ENCODE data around the gene AGPAT4. TPM values are rescaled to one million over a fixed set of nuclear protein-coding genes. Genes with fewer than 3 reads are reported as not detected.
A peak's percentile ranks its signal among the peaks of the same experiment; 100 is the strongest.

AGPAT4 gene
- total RNA-seq, 4 donors from 2014 or later = 7.2 to 20.2 (median 12.5) TPM

DNA sequence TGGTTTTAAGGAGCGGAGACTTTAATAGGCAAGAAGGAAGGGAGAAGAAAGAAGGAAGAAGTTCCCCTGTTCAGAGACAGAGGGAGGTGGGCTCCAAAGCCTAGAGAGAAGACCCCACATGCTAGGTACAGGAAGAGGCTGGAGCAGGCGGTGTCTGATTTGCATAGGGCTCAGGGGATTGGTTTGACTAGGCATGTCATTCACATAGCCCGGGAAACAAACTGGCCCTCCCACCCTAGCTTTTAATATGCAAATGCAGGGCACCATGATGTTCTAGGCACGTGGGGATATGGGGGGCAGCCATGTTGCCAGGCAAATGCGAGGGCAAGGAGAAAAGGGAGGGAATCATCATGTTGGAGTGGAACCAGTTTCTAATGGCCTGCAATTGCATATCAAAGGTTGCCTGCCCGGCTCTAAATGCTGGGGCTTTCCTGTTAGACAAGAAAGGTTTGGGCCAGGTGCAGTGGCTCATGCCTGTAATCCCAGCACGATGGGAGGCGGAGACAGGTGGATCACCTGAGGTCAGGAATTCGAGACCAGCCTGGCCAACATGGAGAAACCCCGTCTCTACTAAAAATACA, 34.3 kb upstream of the AGPAT4 start:
- no peak for DNase-seq (ENCODE audit: low spot score)
- ATAC-seq (ENCODE audit: low FRiP score) = no peak
- TF ChIP-seq CTCF (IDR thresholded peaks at IDR 0.05) = no peak

GRCh38 chr6:161305860-161306259, 32.0 kb upstream of the AGPAT4 start:
- DNase-seq (ENCODE audit: low spot score) = no peak

GRCh38 chr6:161303628-161304340, 29.9 kb upstream of the AGPAT4 start:
- DNase-seq (ENCODE audit: low spot score) (no peak), ATAC-seq (ENCODE audit: low FRiP score) (peak; percentile 45)
- TF ChIP-seq CTCF (IDR thresholded peaks at IDR 0.05) = no peak

More at GRCh38 chr6:161305860-161306259, 32.0 kb upstream of the AGPAT4 start:
- ATAC-seq (ENCODE audit: low FRiP score) = no peak
- TF ChIP-seq CTCF (IDR thresholded peaks at IDR 0.05) = no peak

DNA sequence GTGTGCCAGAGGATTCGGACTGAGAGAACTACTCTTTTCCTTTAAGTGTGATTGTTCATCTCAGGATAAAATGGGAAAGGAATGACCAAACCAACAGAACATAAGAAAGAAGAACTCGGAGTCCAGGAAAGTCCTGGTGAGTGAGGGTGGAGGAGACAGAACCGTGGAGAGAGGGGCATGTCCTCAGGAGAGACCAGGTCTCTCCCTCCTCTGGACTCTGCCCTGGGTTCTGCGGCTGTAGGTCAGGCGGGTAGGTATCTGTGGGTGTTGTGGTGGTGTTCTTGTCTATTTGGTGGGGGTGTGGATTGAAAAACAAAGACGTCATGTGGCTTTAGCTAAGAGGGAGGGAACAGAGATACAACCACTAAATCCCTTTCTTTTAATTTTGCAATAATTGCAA, 29.1 kb upstream of the AGPAT4 start:
- TF ChIP-seq CTCF (IDR thresholded peaks at IDR 0.05) = no peak
- no peak for DNase-seq (ENCODE audit: low spot score)
- peak; percentile 31 for ATAC-seq (ENCODE audit: low FRiP score)

DNA sequence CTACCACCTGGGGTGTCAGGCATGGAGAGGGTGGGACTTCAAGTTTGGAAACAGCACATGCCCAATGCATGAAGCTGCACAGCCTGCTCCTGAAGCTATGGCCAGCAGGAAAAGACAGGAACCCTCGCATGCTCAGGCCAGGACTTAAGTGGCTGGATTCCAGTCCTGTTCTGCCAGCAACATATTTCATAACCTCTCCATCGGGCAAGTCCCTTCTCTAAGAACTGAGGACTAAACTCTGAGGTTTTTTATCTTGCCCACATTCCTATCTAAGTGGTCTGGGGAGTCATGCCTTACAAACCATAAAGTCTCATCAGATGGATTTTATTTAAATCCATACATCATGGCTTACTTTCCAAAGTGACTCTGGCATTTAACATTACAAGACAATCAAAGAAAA, 27.5 kb upstream of the AGPAT4 start:
- no peak for DNase-seq (ENCODE audit: low spot score)
- peak; percentile 59 for ATAC-seq (ENCODE audit: low FRiP score)
- TF ChIP-seq CTCF (IDR thresholded peaks at IDR 0.05) = no peak

GRCh38 chr6:161300823-161301222, 27.0 kb upstream of the AGPAT4 start:
- DNase-seq (ENCODE audit: low spot score) (no peak), ATAC-seq (ENCODE audit: low FRiP score) (no peak)
- TF ChIP-seq CTCF (IDR thresholded peaks at IDR 0.05) = no peak

- ATAC-seq (ENCODE audit: low FRiP score) = no peak
- no peak for TF ChIP-seq CTCF (IDR thresholded peaks at IDR 0.05)
- no peak for DNase-seq (ENCODE audit: low spot score)
Observed at GRCh38 chr6:161299726-161300125, 25.9 kb upstream of the AGPAT4 start.
